Nephron progenitor cell (in vitro differentiated cells): ENCODE measurements around the gene BNIPL.
A peak's percentile ranks its signal among the peaks of the same experiment; 100 is the strongest.

Source experiments
- DNase-seq: peaks from one replicate; pipeline ENCODE4 v3.0.0; 2021
- H3K27ac Mint-ChIP-seq: 2 replicates; pipeline ENCODE4 v1.8.0; 2021; ENCODE audit warnings: mild to moderate bottlenecking, moderate library complexity, mixed read lengths
- H3K27me3 Mint-ChIP-seq: 2 replicates; pipeline ENCODE4 v1.8.0; 2021; ENCODE audit warnings: mild to moderate bottlenecking, low read depth, mixed read lengths; ENCODE audit not compliant: poor library complexity
- H3K36me3 Mint-ChIP-seq: 2 replicates; pipeline ENCODE4 v1.8.0; 2021; ENCODE audit warnings: low read depth, mixed read lengths
- H3K4me1 Mint-ChIP-seq: 2 replicates; pipeline ENCODE4 v1.8.0; 2021; ENCODE audit warnings: mixed read lengths
- H3K4me3 Mint-ChIP-seq: 2 replicates; pipeline ENCODE4 v1.8.0; 2021; ENCODE audit warnings: mild to moderate bottlenecking, moderate library complexity, mixed read lengths
- H3K9me3 Mint-ChIP-seq: 2 replicates; pipeline ENCODE4 v1.8.0; 2021; ENCODE audit warnings: mild to moderate bottlenecking, moderate library complexity, mixed read lengths
- CTCF ChIP-seq: fragments of 200-600 bp; sonication (generic); IDR thresholded peaks from 2 replicates; pipeline ENCODE4 v1.5.0; 2021; ENCODE audit warnings: antibody characterized with exemption

The BNIPL gene

GRCh38 chr1:151006327-151007052 is 29.9 kb upstream of the BNIPL start, which contains the start of gene MINDY1:
Gene MINDY1, minus strand, starts transcription at chr1:151006902. Its CDS starts 4,285 bp downstream, at chr1:151002617.
- Mint-ChIP-seq H3K36me3 (peaks cover 6% of the 10 kb centered on the region), H3K9me3 (no peaks in the 10 kb centered on the region), H3K27ac (peak within 1 kb of the TSS; percentile 99), H3K4me1 (peaks cover 80% of the 10 kb centered on the region), H3K27me3 (peaks cover 8% of the 10 kb centered on the region), H3K4me3 (peak within 1 kb of the TSS; percentile 98)
- peak; percentile 45 for TF ChIP-seq CTCF
- DNase-seq = peak; percentile 61

GRCh38 chr1:151007853-151008243 is 28.5 kb upstream of the BNIPL start:
- Mint-ChIP-seq H3K27ac (peak overlapping the region; percentile 99), H3K36me3 (no peaks in the 10 kb centered on the region), H3K4me3 (peak overlapping the region; percentile 98), H3K9me3 (no peaks in the 10 kb centered on the region), H3K4me1 (peaks cover 76% of the 10 kb centered on the region), H3K27me3 (peaks cover 6% of the 10 kb centered on the region)
- no peak for DNase-seq
- no peak for TF ChIP-seq CTCF

- Mint-ChIP-seq H3K36me3 (no peaks in the 10 kb centered on the region), H3K27me3 (peaks cover 6% of the 10 kb centered on the region), H3K9me3 (no peaks in the 10 kb centered on the region), H3K4me1 (peaks cover 77% of the 10 kb centered on the region), H3K27ac (peak within 1 kb of the TSS; percentile 99), H3K4me3 (peak within 1 kb of the TSS; percentile 98)
- peak; percentile 96 for DNase-seq
- TF ChIP-seq CTCF = no peak
Observed at GRCh38 chr1:151008244-151009205, 27.9 kb upstream of the BNIPL start, which contains the start of gene PRUNE1. Gene PRUNE1, plus strand, starts transcription at chr1:151008449. Its CDS starts 184 bp downstream, at chr1:151008633.

- no peak for TF ChIP-seq CTCF
- Mint-ChIP-seq H3K27ac (no peak overlapping the region), H3K36me3 (no peaks in the 10 kb centered on the region), H3K27me3 (peaks cover 6% of the 10 kb centered on the region), H3K4me3 (peak overlapping the region; percentile 98), H3K9me3 (no peaks in the 10 kb centered on the region), H3K4me1 (peaks cover 83% of the 10 kb centered on the region)
- no peak for DNase-seq
Observed at GRCh38 chr1:151009206-151009587, 27.2 kb upstream of the BNIPL start.

GRCh38 chr1:151009674-151010345 is 26.6 kb upstream of the BNIPL start:
- no peak overlapping the region for H3K27ac Mint-ChIP-seq
- peaks cover 6% of the 10 kb centered on the region for H3K27me3 Mint-ChIP-seq
- H3K36me3 Mint-ChIP-seq = no peaks in the 10 kb centered on the region
- no peak for DNase-seq
- H3K4me3 Mint-ChIP-seq = peak overlapping the region; percentile 98
- H3K4me1 Mint-ChIP-seq = peaks cover 79% of the 10 kb centered on the region
- TF ChIP-seq CTCF = no peak
- no peaks in the 10 kb centered on the region for H3K9me3 Mint-ChIP-seq
